HCT116 (cell line): ENCODE measurements around the gene CYRIA. TPM values are rescaled to one million over a fixed set of nuclear protein-coding genes. Genes with fewer than 3 reads are reported as not detected.

Source experiments
- ATAC-seq: fragments of 200-7000 bp; cut with Tn5 transposase; 2 replicates; pipeline ENCODE4 v1.9.1; 2020; ENCODE audit warnings: mild to moderate bottlenecking, moderate library complexity
- BruUV-seq: library from RNA; stranded (reverse); fragments of 400-500 nt; replicated peaks from 2 replicates; lab custom pipeline; 2021; lab: Mats Ljungman, UMichigan
- CTCF ChIA-PET: fragments of 300-600 bp; sonication (Branson Sonifier 250); formaldehyde crosslinking; loops from one replicate; lab custom pipeline; 2021; ENCODE audit warnings: antibody characterized with exemption; lab: Charles Lee
- POLR2A ChIA-PET: fragments of 300-600, 350-600 bp; sonication (Branson Sonifier 250); formaldehyde crosslinking; loops from one replicate; lab custom pipeline; 2021; ENCODE audit warnings: antibody characterized with exemption; lab: Charles Lee
- RAD21 ChIA-PET, 2 experiments: fragments of 300-600 bp; sonication (Branson Sonifier 250); formaldehyde crosslinking; loops; one replicate each; lab custom pipeline; 2023; ENCODE audit warnings: low total read pairs in 2 of 2; ENCODE audit not compliant: uncharacterized antibody in 2 of 2, unreplicated experiment in 2 of 2, low non-redundant PET in 1 of 2; lab: Charles Lee
- DNase-seq: peaks from one replicate; pipeline ENCODE4 v3.0.0-alpha.2; 2010; ENCODE audit warnings: low read depth, low spot score
- H2AFZ ChIP-seq: fragments of 200-600 bp; shearing (Covaris generic), sonication (generic); 2 replicates; pipeline ENCODE4 v1.6.1; 2017; ENCODE audit warnings: low read depth, mixed run types, mixed read lengths, antibody characterized with exemption, low read length; ENCODE audit not compliant: poor library complexity, severe bottlenecking
- H3K27ac ChIP-seq: 2 replicates; pipeline ENCODE4 v1.5.1; 2012; ENCODE audit warnings: low read depth, low read length
- H3K27me3 ChIP-seq: fragments of 200-600 bp; sonication (generic); 2 replicates; pipeline ENCODE4 v1.6.1; 2016; ENCODE audit warnings: mixed run types, low read length, mixed read lengths; ENCODE audit not compliant: insufficient read depth
- H3K36me3 ChIP-seq, 2 experiments: fragments of 200-500 bp in 1 of 2; fragments of 200-600 bp in 1 of 2; sonication (Bioruptor generic) in 1 of 2; sonication (generic) in 1 of 2; 2 replicates each; pipeline versions ENCODE4 v1.5.1 to v1.6.1; 2014 to 2016; ENCODE audit warnings: low read length in 2 of 2, inconsistent platforms in 1 of 2, mixed read lengths in 1 of 2, mixed run types in 1 of 2; ENCODE audit not compliant: insufficient read depth in 2 of 2, control insufficient read depth in 1 of 2
- H3K4me1 ChIP-seq, 2 experiments: fragments of 200-600 bp in 1 of 2; sonication (generic) in 1 of 2; 2 replicates each; pipeline versions ENCODE4 v1.5.1 to v1.6.1; 2012 to 2017; ENCODE audit warnings: low read length in 2 of 2, inconsistent platforms in 1 of 2, mild to moderate bottlenecking in 1 of 2, mixed read lengths in 1 of 2, mixed run types in 1 of 2, moderate library complexity in 1 of 2; ENCODE audit not compliant: insufficient read depth in 2 of 2, control insufficient read depth in 1 of 2
- H3K4me2 ChIP-seq: fragments of 200-600 bp; sonication (generic); 2 replicates; pipeline ENCODE4 v1.6.1; 2017; ENCODE audit warnings: mixed run types, low read length, mixed read lengths
- H3K4me3 ChIP-seq, 2 experiments: fragments of 200-600 bp in 1 of 2; sonication (generic) in 1 of 2; replicated peaks in 1 of 2; 2 replicates each; pipeline ENCODE4 v1.5.1; 2011 to 2016; ENCODE audit warnings: low read length in 2 of 2, control low read depth in 1 of 2, low read depth in 1 of 2, mild to moderate bottlenecking in 1 of 2, mixed read lengths in 1 of 2, mixed run types in 1 of 2
- H3K79me2 ChIP-seq: fragments of 200-600 bp; sonication (generic); 2 replicates; pipeline ENCODE4 v1.6.1; 2017; ENCODE audit warnings: mild to moderate bottlenecking, mixed run types, low read length, moderate library complexity, mixed read lengths; ENCODE audit not compliant: insufficient read depth
- H3K9ac ChIP-seq: fragments of 200-600 bp; sonication (generic); 2 replicates; pipeline ENCODE4 v1.6.1; 2016; ENCODE audit warnings: low read length, mixed read lengths
- H3K9me2 ChIP-seq: fragments of 200-600 bp; sonication (generic), shearing (Covaris generic); 2 replicates; pipeline ENCODE4 v1.6.1; 2017; ENCODE audit warnings: mixed run types, mild to moderate bottlenecking, moderate library complexity; ENCODE audit not compliant: insufficient read depth
- H3K9me3 ChIP-seq, 2 experiments: fragments of 200-500 bp in 1 of 2; fragments of 200-600 bp in 1 of 2; sonication (Bioruptor generic) in 1 of 2; sonication (generic) in 1 of 2; 2 replicates each; pipeline ENCODE4 v1.6.1; 2014 to 2017; ENCODE audit warnings: low read length in 2 of 2, mixed read lengths in 2 of 2, inconsistent platforms in 1 of 2, low read depth in 1 of 2, mild to moderate bottlenecking in 1 of 2, mixed run types in 1 of 2, moderate library complexity in 1 of 2; ENCODE audit not compliant: control insufficient read depth in 1 of 2, insufficient read depth in 1 of 2
- H4K20me1 ChIP-seq: fragments of 200-600 bp; sonication (generic), shearing (Covaris generic); 2 replicates; pipeline ENCODE4 v1.6.1; 2017; ENCODE audit warnings: mixed run types, mild to moderate bottlenecking, moderate library complexity; ENCODE audit not compliant: insufficient read depth
- ATF3 ChIP-seq: IDR thresholded peaks from 2 replicates; pipeline ENCODE4 v1.6.1; 2012
- EGR1 ChIP-seq: IDR thresholded peaks from 2 replicates; pipeline ENCODE4 v1.6.1; 2012; ENCODE audit warnings: low read depth
- EZH2 ChIP-seq: fragments of 200-600 bp; sonication (generic); IDR thresholded peaks from 2 replicates; pipeline ENCODE4 v1.6.1; 2017; ENCODE audit warnings: antibody characterized with exemption, mixed run types
- MAX ChIP-seq: IDR thresholded peaks from 2 replicates; pipeline ENCODE4 v1.6.1; 2012
- POLR2A ChIP-seq: IDR thresholded peaks from 2 replicates; pipeline ENCODE4 v1.7.0; 2011; ENCODE audit warnings: borderline replicate concordance; ENCODE audit not compliant: insufficient read depth, insufficient read length; ENCODE audit errors: extremely low read depth
- POLR2AphosphoS5 ChIP-seq: IDR thresholded peaks from 2 replicates; pipeline ENCODE4 v1.6.1; 2011; ENCODE audit warnings: mild to moderate bottlenecking, low read depth, low read length, moderate library complexity
- RAD21 ChIP-seq: IDR thresholded peaks from 2 replicates; pipeline ENCODE4 v1.6.1; 2012; ENCODE audit warnings: low read depth, mild to moderate bottlenecking
- SIN3A ChIP-seq: IDR thresholded peaks from 2 replicates; pipeline ENCODE4 v1.6.1; 2012; ENCODE audit warnings: low read depth
- SRF ChIP-seq: IDR thresholded peaks from 2 replicates; pipeline ENCODE4 v1.6.1; 2012; ENCODE audit warnings: low read depth
- TCF7L2 ChIP-seq: IDR thresholded peaks from 2 replicates; pipeline ENCODE4 v1.7.0; 2011; ENCODE audit warnings: borderline replicate concordance, inconsistent platforms; ENCODE audit not compliant: insufficient read depth, insufficient read length; ENCODE audit errors: extremely low read depth
- YY1 ChIP-seq: IDR thresholded peaks from 2 replicates; pipeline ENCODE4 v1.6.1; 2011; ENCODE audit warnings: low read length, low read depth, moderate library complexity, mild to moderate bottlenecking; ENCODE audit not compliant: insufficient replicate concordance; ENCODE audit errors: extremely low read depth
- ZBTB33 ChIP-seq: IDR thresholded peaks from 2 replicates; pipeline ENCODE4 v1.6.1; 2011; ENCODE audit warnings: mild to moderate bottlenecking, low read length, moderate library complexity; ENCODE audit not compliant: insufficient replicate concordance; ENCODE audit errors: extremely low read depth
- ZNF274 ChIP-seq: fragments of 200-500 bp; sonication (Bioruptor generic); IDR thresholded peaks from 2 replicates; pipeline ENCODE4 v1.6.1; 2014; ENCODE audit warnings: mild to moderate bottlenecking, low read depth, low read length, inconsistent platforms
- intact Hi-C: fragments of 100-400 bp; cut with micrococcal nuclease; formaldehyde crosslinking; loops from 2 replicates; pipeline ENCODE4 v1.10.0; 2022
- total RNA-seq: library from RNA; stranded (reverse); gene quantifications from one replicate; pipeline ENCODE4 v1.2.1, GENCODE V29; 2021; ENCODE audit not compliant: unreplicated experiment

CYRIA gene
- total RNA-seq, 1 experiment from 2014 or later = 0.44 TPM

DNA sequence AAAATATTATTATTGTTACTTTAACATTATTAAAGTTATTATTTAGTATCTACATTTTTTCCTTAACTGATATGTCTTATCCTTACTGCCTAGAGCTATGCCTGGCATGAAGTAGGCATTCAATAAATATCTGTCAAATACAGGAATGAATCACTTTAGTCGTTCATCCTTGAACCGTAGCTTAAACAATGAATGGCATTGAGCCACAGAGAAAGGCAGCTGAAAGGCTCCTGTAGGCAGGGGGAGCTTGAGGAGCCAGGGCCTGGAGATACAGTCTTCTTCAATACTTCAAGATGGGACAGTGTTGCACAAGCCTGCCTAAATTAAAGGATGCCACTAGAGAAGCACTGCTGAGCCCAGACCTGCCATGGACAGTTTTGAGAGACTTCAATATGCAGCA is 22.5 kb downstream of the CYRIA start:
- Histone ChIP-seq H2AFZ (no peak overlapping the region), H3K27ac (no peak overlapping the region), H3K4me3 (no peak overlapping the region), H3K4me1 (no peaks in the 10 kb centered on the region), H3K9me2 (no peaks in the 10 kb centered on the region), H4K20me1 (no peaks in the 10 kb centered on the region), H3K4me2 (no peak overlapping the region), H3K79me2 (no peaks in the 10 kb centered on the region), H3K36me3 (no peaks in the 10 kb centered on the region), H3K27me3 (peaks cover 31% of the 10 kb centered on the region), H3K9me3 (no peaks in the 10 kb centered on the region), H3K9ac (no peak overlapping the region)
- BruUV-seq = no TSS peak
- TF ChIP-seq TCF7L2 = no peak
- no peak for TF ChIP-seq ZBTB33
- RAD21 ChIA-PET = no interaction called here
- POLR2A ChIA-PET = no interaction called here
- DNase-seq = no peak
- intact Hi-C loops = no loop called here
- ATAC-seq = no peak
- CTCF ChIA-PET = no interaction called here

- no peak overlapping the region for H3K4me2 ChIP-seq
- H3K79me2 ChIP-seq = no peaks in the 10 kb centered on the region
- ATAC-seq (no peak), DNase-seq (no peak)
- no peaks in the 10 kb centered on the region for H4K20me1 ChIP-seq
- BruUV-seq = no TSS peak
- H2AFZ ChIP-seq = no peak overlapping the region
- RAD21 ChIA-PET = no interaction called here
- no peak overlapping the region for H3K27ac ChIP-seq
- H3K9ac ChIP-seq = no peak overlapping the region
- H3K4me1 ChIP-seq = no peaks in the 10 kb centered on the region
- H3K9me2 ChIP-seq = no peaks in the 10 kb centered on the region
- no peak overlapping the region for H3K4me3 ChIP-seq
- intact Hi-C loops = no loop called here
- H3K27me3 ChIP-seq = peaks cover 31% of the 10 kb centered on the region
- POLR2A ChIA-PET = no interaction called here
- H3K9me3 ChIP-seq = no peaks in the 10 kb centered on the region
- CTCF ChIA-PET = no interaction called here
- H3K36me3 ChIP-seq = no peaks in the 10 kb centered on the region
- TF ChIP-seq EZH2 (no peak), ATF3 (no peak), YY1 (no peak), RAD21 (no peak), EGR1 (no peak), ZNF274 (no peak), TCF7L2 (no peak), SRF (no peak), POLR2AphosphoS5 (no peak), SIN3A (no peak), ZBTB33 (no peak), MAX (no peak), POLR2A (no peak)
These were observed 23.5 kb downstream of the CYRIA start for GRCh38 chr2:16642088-16642487.
